NB4 (cell line): ENCODE results near the gene TMEM187.

Experiments
- CTCF ChIP-seq: IDR thresholded peaks from one replicate; pipeline ENCODE4 v1.5.1; 2012; ENCODE audit warnings: low read depth, low read length
- MAX ChIP-seq: IDR thresholded peaks from 2 replicates; pipeline ENCODE4 v1.6.1; 2011; ENCODE audit warnings: low read depth, low read length
- MYC ChIP-seq: IDR thresholded peaks from 2 replicates; pipeline ENCODE4 v1.6.1; 2011; ENCODE audit warnings: low read depth, low read length
- POLR2A ChIP-seq: IDR thresholded peaks from 2 replicates; pipeline ENCODE4 v1.6.1; 2011; ENCODE audit warnings: mild to moderate bottlenecking; ENCODE audit not compliant: insufficient read length; ENCODE audit errors: extremely low read depth

GRCh38 chrX:153966841-153967535, 5.6 kb upstream of the TMEM187 start:
- TF ChIP-seq CTCF: no peak
- TF ChIP-seq POLR2A: no peak
- no peak for TF ChIP-seq MYC
- no peak for TF ChIP-seq MAX
